Astrocyte (in vitro differentiated cells and primary cell): ENCODE results near the gene EN2. TPM values are rescaled to one million over a fixed set of nuclear protein-coding genes. Genes with fewer than 3 reads are reported as not detected.

Experiments used
- DNase-seq: peaks from one replicate; pipeline ENCODE4 v3.0.0-alpha.2; 2010; ENCODE audit warnings: low read depth
- FAIRE-seq: peaks from 2 replicates; lab custom pipeline; 2011; peaks lifted over from hg19 to GRCh38; lab: Jason Lieb, UNC
- H2AFZ ChIP-seq: 2 replicates; pipeline ENCODE4 v1.6.0; 2012; ENCODE audit warnings: low read depth, low read length, inconsistent platforms
- H3K27ac ChIP-seq: 2 replicates; pipeline ENCODE4 v1.5.1; 2011; ENCODE audit warnings: low read depth, low read length, inconsistent platforms
- H3K27me3 ChIP-seq: 2 replicates; pipeline ENCODE4 v1.6.0; 2011; ENCODE audit warnings: low read length, inconsistent platforms; ENCODE audit not compliant: insufficient read depth
- H3K36me3 ChIP-seq: 2 replicates; pipeline ENCODE4 v1.5.1; 2011; ENCODE audit warnings: low read length, inconsistent platforms; ENCODE audit not compliant: insufficient read depth
- H3K4me1 ChIP-seq: 2 replicates; pipeline ENCODE4 v1.5.1; 2011; ENCODE audit warnings: low read length, inconsistent platforms; ENCODE audit not compliant: insufficient read depth
- H3K4me2 ChIP-seq: 2 replicates; pipeline ENCODE4 v1.6.0; 2012; ENCODE audit warnings: low read length, inconsistent platforms
- H3K4me3 ChIP-seq: 2 replicates; pipeline ENCODE4 v1.5.1; 2011; ENCODE audit warnings: low read depth, mild to moderate bottlenecking, low read length, inconsistent platforms; ENCODE audit not compliant: insufficient read depth
- H3K79me2 ChIP-seq: 2 replicates; pipeline ENCODE4 v1.6.0; 2012; ENCODE audit warnings: mild to moderate bottlenecking, low read length, inconsistent platforms; ENCODE audit not compliant: insufficient read depth
- H3K9ac ChIP-seq: 2 replicates; pipeline ENCODE4 v1.6.0; 2012; ENCODE audit warnings: mild to moderate bottlenecking, low read length, inconsistent platforms
- H3K9me3 ChIP-seq: 2 replicates; pipeline ENCODE4 v1.5.1; 2012; ENCODE audit warnings: low read depth, mild to moderate bottlenecking, low read length, inconsistent platforms; ENCODE audit not compliant: insufficient read depth
- H4K20me1 ChIP-seq: 2 replicates; pipeline ENCODE4 v1.6.0; 2012; ENCODE audit warnings: low read length, inconsistent platforms; ENCODE audit not compliant: insufficient read depth
- H3K27ac Mint-ChIP-seq: one replicate; pipeline ENCODE4 v1.8.0; 2021; ENCODE audit warnings: mild to moderate bottlenecking, mixed read lengths; ENCODE audit not compliant: unreplicated experiment
- H3K27me3 Mint-ChIP-seq: one replicate; pipeline ENCODE4 v1.8.0; 2021; ENCODE audit warnings: low read depth, mixed read lengths; ENCODE audit not compliant: unreplicated experiment
- H3K36me3 Mint-ChIP-seq: one replicate; pipeline ENCODE4 v1.8.0; 2021; ENCODE audit warnings: low read depth, mixed read lengths; ENCODE audit not compliant: unreplicated experiment
- H3K4me1 Mint-ChIP-seq: one replicate; pipeline ENCODE4 v1.8.0; 2021; ENCODE audit warnings: low read depth, mixed read lengths; ENCODE audit not compliant: unreplicated experiment
- H3K4me3 Mint-ChIP-seq: one replicate; pipeline ENCODE4 v1.8.0; 2021; ENCODE audit warnings: mild to moderate bottlenecking, moderate library complexity, mixed read lengths; ENCODE audit not compliant: unreplicated experiment
- H3K9me3 Mint-ChIP-seq: one replicate; pipeline ENCODE4 v1.8.0; 2021; ENCODE audit warnings: mild to moderate bottlenecking, mixed read lengths; ENCODE audit not compliant: unreplicated experiment
- EZH2 ChIP-seq: IDR thresholded peaks from 2 replicates; pipeline ENCODE4 v1.6.1; 2012; ENCODE audit warnings: mild to moderate bottlenecking, low read length, inconsistent platforms; ENCODE audit not compliant: insufficient read depth
- total RNA-seq: library from RNA; stranded (reverse); gene quantifications from 2 replicates; pipeline ENCODE4 v1.2.1, GENCODE V29; 2021
- TF ChIP-seq, protein P1 (sequence below): IDR thresholded peaks from 2 replicates; pipeline ENCODE4 v1.5.1; 2011; ENCODE audit warnings: low read depth, mild to moderate bottlenecking, inconsistent platforms, low read length, moderate library complexity; ENCODE audit not compliant: insufficient read depth

EN2 gene
- total RNA-seq, 1 donor from 2014 or later = not detected

DNA sequence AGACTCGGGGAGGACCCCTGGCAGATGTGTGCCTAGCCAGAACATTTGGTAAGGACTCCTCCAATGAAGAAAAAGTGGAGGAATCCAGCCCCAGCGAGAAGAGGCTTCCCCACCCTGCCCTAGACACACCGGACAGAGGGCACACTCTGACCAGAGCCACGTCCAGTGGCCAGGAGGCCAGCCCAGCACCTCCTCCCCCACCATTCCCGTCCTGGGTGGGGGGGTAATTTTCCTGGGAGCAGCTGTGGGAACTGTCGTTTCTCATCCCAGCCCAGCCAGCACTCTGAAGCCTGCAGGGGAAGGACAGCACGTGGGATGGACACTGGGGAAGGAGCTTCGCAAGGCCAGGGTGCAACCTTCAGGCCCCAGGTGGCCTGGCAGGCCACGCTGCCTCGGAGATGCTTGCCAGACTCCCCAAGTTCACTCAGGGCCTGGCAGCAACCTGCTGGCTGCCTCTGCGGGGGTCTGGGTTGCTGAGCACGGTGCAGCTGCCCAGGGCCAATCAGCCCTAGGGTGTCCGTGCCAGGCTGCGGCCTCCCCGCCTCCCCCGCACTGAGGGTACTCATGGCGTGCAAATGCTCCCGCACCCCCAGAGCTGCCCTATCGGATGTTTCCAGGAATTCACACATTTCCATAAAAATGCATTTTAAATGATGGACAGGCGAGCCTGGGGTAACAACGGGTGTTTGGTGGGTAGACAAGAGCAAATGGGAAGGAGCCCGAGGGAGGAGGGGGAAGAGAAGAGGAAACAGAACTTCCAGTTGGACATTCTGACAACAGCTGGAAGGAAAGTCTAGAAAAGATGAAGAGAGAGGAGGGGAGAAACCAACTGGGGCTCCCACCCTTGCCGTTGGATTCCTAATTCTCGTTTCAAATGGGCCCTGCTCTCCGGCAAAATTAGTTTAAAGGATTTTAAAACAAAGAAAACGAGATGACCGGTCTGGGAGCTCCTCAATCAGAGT is 1.9 kb upstream of the EN2 start:
- peaks cover 67% of the 10 kb centered on the region for H3K27me3 Mint-ChIP-seq
- Histone ChIP-seq H3K27me3 (peaks cover 89% of the 10 kb centered on the region), H3K9ac (no peak overlapping the region), H3K9me3 (no peaks in the 10 kb centered on the region), H3K79me2 (no peaks in the 10 kb centered on the region), H3K36me3 (no peaks in the 10 kb centered on the region), H3K27ac (no peak overlapping the region), H3K4me2 (peak overlapping the region; percentile 82), H3K4me1 (peaks cover 3% of the 10 kb centered on the region), H4K20me1 (peaks cover 4% of the 10 kb centered on the region), H3K4me3 (no peak overlapping the region), H2AFZ (no peak overlapping the region)
- no peak overlapping the region for H3K4me3 Mint-ChIP-seq
- peaks cover 18% of the 10 kb centered on the region for H3K9me3 Mint-ChIP-seq
- H3K27ac Mint-ChIP-seq = peak overlapping the region; percentile 75
- FAIRE-seq (no peak), DNase-seq (no peak)
- peaks cover 3% of the 10 kb centered on the region for H3K36me3 Mint-ChIP-seq
- TF ChIP-seq, protein P1, sequence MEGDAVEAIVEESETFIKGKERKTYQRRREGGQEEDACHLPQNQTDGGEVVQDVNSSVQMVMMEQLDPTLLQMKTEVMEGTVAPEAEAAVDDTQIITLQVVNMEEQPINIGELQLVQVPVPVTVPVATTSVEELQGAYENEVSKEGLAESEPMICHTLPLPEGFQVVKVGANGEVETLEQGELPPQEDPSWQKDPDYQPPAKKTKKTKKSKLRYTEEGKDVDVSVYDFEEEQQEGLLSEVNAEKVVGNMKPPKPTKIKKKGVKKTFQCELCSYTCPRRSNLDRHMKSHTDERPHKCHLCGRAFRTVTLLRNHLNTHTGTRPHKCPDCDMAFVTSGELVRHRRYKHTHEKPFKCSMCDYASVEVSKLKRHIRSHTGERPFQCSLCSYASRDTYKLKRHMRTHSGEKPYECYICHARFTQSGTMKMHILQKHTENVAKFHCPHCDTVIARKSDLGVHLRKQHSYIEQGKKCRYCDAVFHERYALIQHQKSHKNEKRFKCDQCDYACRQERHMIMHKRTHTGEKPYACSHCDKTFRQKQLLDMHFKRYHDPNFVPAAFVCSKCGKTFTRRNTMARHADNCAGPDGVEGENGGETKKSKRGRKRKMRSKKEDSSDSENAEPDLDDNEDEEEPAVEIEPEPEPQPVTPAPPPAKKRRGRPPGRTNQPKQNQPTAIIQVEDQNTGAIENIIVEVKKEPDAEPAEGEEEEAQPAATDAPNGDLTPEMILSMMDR = no peak
- TF ChIP-seq EZH2 = no peak
- no peaks in the 10 kb centered on the region for H3K4me1 Mint-ChIP-seq

DNA sequence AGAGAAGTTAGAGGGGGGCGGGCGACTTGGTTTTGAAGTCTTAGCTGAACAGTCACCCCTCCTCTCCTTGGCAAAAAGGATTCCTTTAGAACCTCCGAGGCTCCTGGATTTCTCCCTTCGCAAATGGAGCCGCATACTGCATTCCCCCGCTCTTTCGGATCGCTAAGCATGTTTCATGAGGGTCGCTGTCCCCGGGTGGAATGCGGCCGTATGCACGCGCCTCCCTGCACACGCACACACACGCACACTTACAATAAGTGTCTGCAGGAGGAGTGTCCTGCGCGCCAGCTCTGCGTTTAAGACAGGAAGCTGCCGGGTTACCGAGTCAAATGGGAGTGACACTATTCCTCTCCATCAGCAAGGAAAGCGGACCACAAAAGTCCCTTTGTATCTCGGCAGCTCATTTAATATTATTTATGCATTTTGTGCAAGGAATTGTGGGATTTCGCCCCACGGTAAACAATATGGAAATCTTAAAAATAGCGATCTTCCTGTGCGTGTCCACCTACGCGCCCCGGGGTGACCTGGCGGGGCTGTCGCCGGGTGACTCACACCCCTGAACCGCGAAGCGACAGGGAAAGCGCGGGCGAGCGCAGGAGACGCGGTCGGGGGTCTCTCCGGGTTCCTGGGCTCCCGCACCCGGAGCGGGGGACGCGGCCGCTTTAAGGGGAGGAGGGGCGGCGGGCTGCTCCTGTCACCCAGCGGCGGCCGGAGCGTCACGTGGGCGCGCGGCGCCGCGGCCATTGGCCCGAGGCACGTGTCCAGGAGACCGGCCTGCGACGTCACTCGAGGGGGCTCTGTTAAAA is 988 bp upstream of the EN2 start:
- H2AFZ ChIP-seq = peak overlapping the region; percentile 47
- FAIRE-seq (no peak), DNase-seq (peak; percentile 12)
- H3K9me3 ChIP-seq = peaks cover 5% of the 10 kb centered on the region
- Mint-ChIP-seq H3K27ac (peak overlapping the region; percentile 75), H3K9me3 (peaks cover 11% of the 10 kb centered on the region), H3K4me1 (no peaks in the 10 kb centered on the region), H3K27me3 (peaks cover 66% of the 10 kb centered on the region), H3K4me3 (no peak overlapping the region), H3K36me3 (peaks cover 3% of the 10 kb centered on the region)
- peaks cover 89% of the 10 kb centered on the region for H3K27me3 ChIP-seq
- H4K20me1 ChIP-seq = peaks cover 4% of the 10 kb centered on the region
- peak overlapping the region; percentile 82 for H3K4me2 ChIP-seq
- H3K4me3 ChIP-seq = peak overlapping the region; percentile 51
- TF ChIP-seq, protein P1 = no peak
- peak; percentile 90 for TF ChIP-seq EZH2
- H3K36me3 ChIP-seq = no peaks in the 10 kb centered on the region
- H3K27ac ChIP-seq = no peak overlapping the region
- peaks cover 3% of the 10 kb centered on the region for H3K4me1 ChIP-seq
- H3K9ac ChIP-seq = no peak overlapping the region
- no peaks in the 10 kb centered on the region for H3K79me2 ChIP-seq
